ENCODE measurements around the gene MRNIP.

- TF ChIP-seq POLR2A (IDR thresholded peaks at IDR 0.05) (no peak), CTCF (IDR thresholded peaks at IDR 0.05) (no peak), POLR2AphosphoS5 (IDR thresholded peaks at IDR 0.05) (no peak), EP300 (IDR thresholded peaks at IDR 0.05) (no peak)
Observed at GRCh38 chr5:179829732-179830435, 28.7 kb downstream of the MRNIP start.

Data from gastroesophageal sphincter (tissue), 3 donors.